HepG2 (cell line): ENCODE measurements around the gene EVI5. TPM values are rescaled to one million over a fixed set of nuclear protein-coding genes. Genes with fewer than 3 reads are reported as not detected.

Source experiments
- ATAC-seq: fragments of 200-7000 bp; cut with Tn5 transposase; 3 replicates; pipeline ENCODE4 v1.9.1; 2020; ENCODE audit warnings: mild to moderate bottlenecking, moderate library complexity
- BruUV-seq: library from RNA; stranded (reverse); fragments of 400-500 nt; replicated peaks from 2 replicates; lab custom pipeline; 2021; lab: Mats Ljungman, UMichigan
- CTCF ChIA-PET: fragments of 300-600 bp; formaldehyde crosslinking; extraction: SDS; loops from one replicate; lab custom pipeline; 2021; ENCODE audit warnings: low total read pairs, inconsistent platforms, low intra/inter-chr PET ratio; lab: Yijun Ruan, JAX
- POLR2A ChIA-PET: fragments of 350-600 bp; sonication (Branson Sonifier 250); formaldehyde crosslinking; loops from one replicate; lab custom pipeline; 2020; ENCODE audit warnings: antibody characterized with exemption, inconsistent platforms; lab: Yijun Ruan, JAX
- DNase-seq: peaks from one replicate; pipeline ENCODE4 v3.0.0-alpha.2; 2015; ENCODE audit warnings: low spot score
- FAIRE-seq: peaks from 3 replicates; lab custom pipeline; 2011; peaks lifted over from hg19 to GRCh38; lab: Jason Lieb, UNC
- H2AFZ ChIP-seq: one replicate; pipeline ENCODE4 v1.6.1; 2011; ENCODE audit warnings: low read length, inconsistent platforms
- H3K27ac ChIP-seq: fragments of 300-600 bp; 3 replicates; pipeline ENCODE4 v1.8.0; 2011; ENCODE audit warnings: mixed run types, mild to moderate bottlenecking, mixed read lengths, low read length, inconsistent platforms; ENCODE audit not compliant: insufficient read depth; ENCODE audit errors: extremely low read length
- H3K27me3 ChIP-seq, 2 experiments: fragments of 200-600 bp in 1 of 2; 2 replicates in 1 of 2; 3 replicates in 1 of 2; pipeline versions ENCODE4 v1.6.0 to v1.8.0; 2011; ENCODE audit warnings: low read length in 2 of 2, mild to moderate bottlenecking in 2 of 2, moderate library complexity in 2 of 2, inconsistent platforms in 1 of 2; ENCODE audit not compliant: insufficient read depth in 2 of 2, control insufficient read depth in 1 of 2
- H3K36me3 ChIP-seq, 2 experiments: fragments of 200-600 bp in 1 of 2; replicated peaks in 1 of 2; 2 replicates in 1 of 2; 3 replicates in 1 of 2; pipeline versions ENCODE4 v1.5.1 to v1.8.0; 2011; ENCODE audit warnings: low read length in 2 of 2, inconsistent platforms in 1 of 2; ENCODE audit not compliant: insufficient read depth in 2 of 2, control insufficient read depth in 1 of 2
- H3K4me1 ChIP-seq: 2 replicates; pipeline ENCODE4 v1.5.1; 2012; ENCODE audit warnings: low read length, inconsistent platforms; ENCODE audit not compliant: insufficient read depth
- H3K4me2 ChIP-seq: 2 replicates; pipeline ENCODE4 v1.6.0; 2011; ENCODE audit warnings: low read depth, low read length, inconsistent platforms
- H3K4me3 ChIP-seq, 3 experiments: fragments of 200-600 bp in 1 of 3; sonication (generic), shearing (Covaris generic) in 1 of 3; replicated peaks in 1 of 3; 2 replicates each; pipeline ENCODE4 v1.5.1; 2011 to 2016; ENCODE audit warnings: low read length in 3 of 3, inconsistent platforms in 2 of 3, low read depth in 2 of 3, mild to moderate bottlenecking in 2 of 3, control low read depth in 1 of 3, mixed read lengths in 1 of 3; ENCODE audit not compliant: insufficient read depth in 1 of 3
- H3K79me2 ChIP-seq: one replicate; pipeline ENCODE4 v1.6.1; 2011; ENCODE audit warnings: low read length, inconsistent platforms; ENCODE audit not compliant: insufficient read depth
- H3K9ac ChIP-seq: 2 replicates; pipeline ENCODE4 v1.6.0; 2011; ENCODE audit warnings: mild to moderate bottlenecking, low read depth, low read length, inconsistent platforms; ENCODE audit not compliant: insufficient read depth
- H3K9me3 ChIP-seq: 2 replicates; pipeline ENCODE4 v1.5.1; 2012; ENCODE audit warnings: mild to moderate bottlenecking, low read length
- H4K20me1 ChIP-seq: 2 replicates; pipeline ENCODE4 v1.6.0; 2011; ENCODE audit warnings: inconsistent platforms, mild to moderate bottlenecking, low read length, moderate library complexity; ENCODE audit not compliant: insufficient read depth
- ISX ChIP-seq: sonication (generic); formaldehyde crosslinking; conservative IDR thresholded peaks from 2 replicates; pipeline ENCODE4 v1.5.0; 2020; ENCODE audit warnings: missing genetic modification reagents
- KLF6 ChIP-seq: IDR thresholded peaks from 2 replicates; pipeline ENCODE4 v1.8.0; 2016; ENCODE audit warnings: missing biosample characterization, missing genetic modification reagents
- MAF1 ChIP-seq: sonication (generic); formaldehyde crosslinking; IDR thresholded peaks from 2 replicates; pipeline ENCODE4 v1.5.0; 2020; ENCODE audit warnings: missing genetic modification reagents, borderline replicate concordance
- PITX1 ChIP-seq: sonication (generic); formaldehyde crosslinking; IDR thresholded peaks from 2 replicates; pipeline ENCODE4 v1.5.1; 2020; ENCODE audit warnings: mild to moderate bottlenecking, missing genetic modification reagents
- SIX1 ChIP-seq: sonication (generic); formaldehyde crosslinking; IDR thresholded peaks from 2 replicates; pipeline ENCODE4 v1.4.0; 2020; ENCODE audit warnings: missing genetic modification reagents, borderline replicate concordance
- ZKSCAN8 ChIP-seq: IDR thresholded peaks from 2 replicates; pipeline ENCODE4 v1.6.1; 2016; ENCODE audit warnings: borderline replicate concordance, missing genetic modification reagents, missing compliant biosample characterization
- ZNF136 ChIP-seq: sonication (generic); formaldehyde crosslinking; IDR thresholded peaks from 2 replicates; pipeline ENCODE4 v1.8.1; 2022; ENCODE audit warnings: low read depth, mild to moderate bottlenecking, moderate library complexity, missing genetic modification reagents
- ZNF292 ChIP-seq: sonication (generic); formaldehyde crosslinking; IDR thresholded peaks from 2 replicates; pipeline ENCODE4 v1.8.1; 2022; ENCODE audit warnings: mild to moderate bottlenecking, low read depth, missing genetic modification reagents, borderline replicate concordance
- ZNF549 ChIP-seq: sonication (generic); formaldehyde crosslinking; IDR thresholded peaks from 2 replicates; pipeline ENCODE4 v1.5.0; 2020; ENCODE audit warnings: missing genetic modification reagents
- WGBS: methylation state at CpG from one replicate; pipeline ENCODE4 v1.1.6; 2017; ENCODE audit warnings: low lambda C conversion rate; 5-methylcytosine and 5-hydroxymethylcytosine counted together
- in situ Hi-C: cut with HindIII; loops from 2 replicates; pipeline ENCODE4 v1.10.0; 2017; ENCODE audit warnings: low pct_unique_long_range_greater_than_20kb; ENCODE audit not compliant: extremely low pct_ligation_motif_present
- intact Hi-C: fragments of 100-400 bp; cut with micrococcal nuclease; formaldehyde crosslinking; loops from one replicate; pipeline ENCODE4 v1.10.0; 2022; ENCODE audit not compliant: unreplicated experiment
- polyA plus RNA-seq, 8 experiments: library from polyadenylated mRNA; depleted of rRNA in 3 of 8; stranded (reverse) in 7 of 8; unstranded in 1 of 8; fragments of >200 nt; fragmentation: Illumina TruSeq in 4 of 8; extraction: Trizol in 4 of 8; gene quantifications; 2 replicates each; pipeline versions ENCODE4 v1.2.1 to v1.2.3, GENCODE V29; 2011 to 2016; ENCODE audit warnings: low read depth in 4 of 8, missing spikeins in 1 of 8, mixed read lengths in 1 of 8; ENCODE audit not compliant: insufficient read depth in 1 of 8
- total RNA-seq, 5 experiments: library from RNA; depleted of rRNA; stranded (reverse); fragments of >200 nt; fragmentation: Illumina TruSeq; extraction: Trizol; gene quantifications; 2 replicates each; pipeline ENCODE4 v1.2.3, GENCODE V29; 2016; ENCODE audit warnings: low read depth in 1 of 5
- TF ChIP-seq, protein P1 (sequence below): IDR thresholded peaks from 2 replicates; pipeline ENCODE4 v1.6.1; 2016; ENCODE audit warnings: missing compliant biosample characterization, missing genetic modification reagents, borderline replicate concordance
- TF ChIP-seq, protein P2 (sequence below): sonication (generic); formaldehyde crosslinking; IDR thresholded peaks from 2 replicates; pipeline ENCODE4 v1.8.1; 2022; ENCODE audit warnings: mild to moderate bottlenecking, missing genetic modification reagents
- TF ChIP-seq, protein P3 (sequence below): IDR thresholded peaks from 2 replicates; pipeline ENCODE4 v1.6.1; 2012; ENCODE audit warnings: inconsistent platforms

EVI5 gene
- total and polyA plus RNA-seq, 2 of the 13 experiments (the other 11 are each of a cell fraction or from before 2014, with no cell fraction given) = 4.0 to 12.6 TPM

GRCh38 chr1:92511541-92511940 lies 273.4 kb downstream of the EVI5 start (continued):
- TF ChIP-seq, protein P1, sequence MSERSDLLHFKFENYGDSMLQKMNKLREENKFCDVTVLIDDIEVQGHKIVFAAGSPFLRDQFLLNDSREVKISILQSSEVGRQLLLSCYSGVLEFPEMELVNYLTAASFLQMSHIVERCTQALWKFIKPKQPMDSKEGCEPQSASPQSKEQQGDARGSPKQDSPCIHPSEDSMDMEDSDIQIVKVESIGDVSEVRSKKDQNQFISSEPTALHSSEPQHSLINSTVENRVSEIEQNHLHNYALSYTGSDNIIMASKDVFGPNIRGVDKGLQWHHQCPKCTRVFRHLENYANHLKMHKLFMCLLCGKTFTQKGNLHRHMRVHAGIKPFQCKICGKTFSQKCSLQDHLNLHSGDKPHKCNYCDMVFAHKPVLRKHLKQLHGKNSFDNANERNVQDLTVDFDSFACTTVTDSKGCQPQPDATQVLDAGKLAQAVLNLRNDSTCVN = no peak
- TF ChIP-seq ISX (CRISPR knock-in tag) (no peak), ZNF292 (CRISPR knock-in tag) (no peak), ZNF549 (CRISPR knock-in tag) (no peak), ZNF136 (CRISPR knock-in tag) (no peak), PITX1 (CRISPR knock-in tag) (no peak)
- TF ChIP-seq, protein P2, sequence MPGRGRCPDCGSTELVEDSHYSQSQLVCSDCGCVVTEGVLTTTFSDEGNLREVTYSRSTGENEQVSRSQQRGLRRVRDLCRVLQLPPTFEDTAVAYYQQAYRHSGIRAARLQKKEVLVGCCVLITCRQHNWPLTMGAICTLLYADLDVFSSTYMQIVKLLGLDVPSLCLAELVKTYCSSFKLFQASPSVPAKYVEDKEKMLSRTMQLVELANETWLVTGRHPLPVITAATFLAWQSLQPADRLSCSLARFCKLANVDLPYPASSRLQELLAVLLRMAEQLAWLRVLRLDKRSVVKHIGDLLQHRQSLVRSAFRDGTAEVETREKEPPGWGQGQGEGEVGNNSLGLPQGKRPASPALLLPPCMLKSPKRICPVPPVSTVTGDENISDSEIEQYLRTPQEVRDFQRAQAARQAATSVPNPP = no peak

- Histone ChIP-seq H3K9ac (no peak overlapping the region), H3K79me2 (no peaks in the 10 kb centered on the region), H3K4me3 (no peak overlapping the region), H3K27me3 (no peaks in the 10 kb centered on the region), H4K20me1 (no peaks in the 10 kb centered on the region), H3K4me2 (no peak overlapping the region), H3K36me3 (no peaks in the 10 kb centered on the region), H3K4me1 (peaks cover 19% of the 10 kb centered on the region), H3K9me3 (no peaks in the 10 kb centered on the region), H2AFZ (no peak overlapping the region), H3K27ac (no peak overlapping the region)
- ATAC-seq (no peak), DNase-seq (no peak), FAIRE-seq (no peak)
- BruUV-seq = no TSS peak
- intact Hi-C loops = no loop called here
- in situ Hi-C loops = no loop called here
- POLR2A ChIA-PET = no interaction called here
- WGBS = 100% methylated on average over 1 of the region's 1 CpG
- TF ChIP-seq KLF6 (no peak), MAF1 (no peak), ZKSCAN8 (CRISPR knock-in tag) (no peak), SIX1 (CRISPR knock-in tag) (no peak)
- TF ChIP-seq, protein P1 = no peak
- TF ChIP-seq, protein P3, sequence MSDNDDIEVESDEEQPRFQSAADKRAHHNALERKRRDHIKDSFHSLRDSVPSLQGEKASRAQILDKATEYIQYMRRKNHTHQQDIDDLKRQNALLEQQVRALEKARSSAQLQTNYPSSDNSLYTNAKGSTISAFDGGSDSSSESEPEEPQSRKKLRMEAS = no peak
- CTCF ChIA-PET = no interaction called here
These were observed 275.3 kb downstream of the EVI5 start for GRCh38 chr1:92509619-92510018.
